Liver (tissue), 9 donors: ENCODE data around the gene CABP5. TPM values are rescaled to one million over a fixed set of nuclear protein-coding genes. Genes with fewer than 3 reads are reported as not detected.

Experiments
- DNase-seq: peaks from one replicate; pipeline ENCODE4 v3.0.0-alpha.2; 2017; ENCODE audit warnings: low spot score
- H3K27ac ChIP-seq, 2 donors: one replicate each; pipeline ENCODE4 v1.7.0; 2013; ENCODE audit warnings: inconsistent platforms in 2 of 2, low read length in 2 of 2, control low read depth in 1 of 2, low read depth in 1 of 2, mild to moderate bottlenecking in 1 of 2
- H3K27me3 ChIP-seq, 4 donors: one replicate each; pipeline versions ENCODE4 v1.6.1 to v1.7.0; 2013; ENCODE audit warnings: low read length in 3 of 4, inconsistent platforms in 1 of 4, mild to moderate bottlenecking in 1 of 4, moderate library complexity in 1 of 4; ENCODE audit not compliant: control insufficient read depth in 4 of 4, insufficient read depth in 4 of 4
- H3K36me3 ChIP-seq, 4 donors: one replicate each; pipeline versions ENCODE4 v1.6.1 to v1.7.0; 2013; ENCODE audit warnings: low read length in 3 of 4, mild to moderate bottlenecking in 3 of 4, low read depth in 1 of 4, moderate library complexity in 1 of 4; ENCODE audit not compliant: control insufficient read depth in 4 of 4, insufficient read depth in 3 of 4
- H3K4me1 ChIP-seq, 4 donors: one replicate each; pipeline versions ENCODE4 v1.6.1 to v1.7.0; 2013; ENCODE audit warnings: low read length in 3 of 4, mild to moderate bottlenecking in 3 of 4, moderate library complexity in 1 of 4; ENCODE audit not compliant: control insufficient read depth in 4 of 4, insufficient read depth in 4 of 4
- H3K4me3 ChIP-seq, 3 donors: one replicate each; pipeline versions ENCODE4 v1.6.1 to v1.7.0; 2013; ENCODE audit warnings: low read length in 3 of 3, control low read depth in 1 of 3, low read depth in 1 of 3, mild to moderate bottlenecking in 1 of 3
- H3K9ac ChIP-seq, 2 donors: one replicate each; pipeline ENCODE4 v1.7.0; 2013; ENCODE audit warnings: low read length in 2 of 2, mild to moderate bottlenecking in 2 of 2, moderate library complexity in 2 of 2, control low read depth in 1 of 2, low read depth in 1 of 2
- H3K9me3 ChIP-seq, 4 donors: one replicate each; pipeline versions ENCODE4 v1.6.1 to v1.7.0; 2013; ENCODE audit warnings: low read length in 3 of 4; ENCODE audit not compliant: control insufficient read depth in 4 of 4
- FOXA1 ChIP-seq: IDR thresholded peaks from 2 replicates; pipeline ENCODE4 v1.6.1; 2016; ENCODE audit warnings: antibody characterized with exemption
- FOXA2 ChIP-seq: IDR thresholded peaks from 2 replicates; pipeline ENCODE4 v1.6.1; 2016; ENCODE audit warnings: antibody characterized with exemption
- RAD21 ChIP-seq, 2 donors: IDR thresholded peaks; 2 replicates each; pipeline ENCODE4 v1.6.1; 2016; ENCODE audit warnings: antibody characterized with exemption in 2 of 2, mild to moderate bottlenecking in 2 of 2
- YY1 ChIP-seq: IDR thresholded peaks from 2 replicates; pipeline ENCODE4 v1.6.1; 2016; ENCODE audit warnings: antibody characterized with exemption, mild to moderate bottlenecking
- WGBS: extraction: QIAGEN DNeasy Blood & Tissue Kit; methylation state at CpG from one replicate; pipeline ENCODE4 v1.1.7; 2013; 5-methylcytosine and 5-hydroxymethylcytosine counted together
- polyA plus RNA-seq, 2 donors: library from polyadenylated mRNA; stranded (reverse) in 1 of 2; unstranded in 1 of 2; fragments of 200-250 nt in 1 of 2; fragments of >200 nt in 1 of 2; fragmentation: Nextera tagmentation in 1 of 2; extraction: Ambion mirVana in 1 of 2; gene quantifications; one replicate each; pipeline versions ENCODE4 v1.2.1 to v1.2.3, GENCODE V29; 2013 to 2015
- total RNA-seq, 2 donors: library from RNA; depleted of rRNA; stranded (reverse); fragments of >200 nt; gene quantifications; one replicate each; pipeline ENCODE4 v1.2.3, GENCODE V29; 2014
- TF ChIP-seq, protein P1 (sequence below): IDR thresholded peaks from 2 replicates; pipeline ENCODE4 v1.6.1; 2016; ENCODE audit warnings: antibody characterized with exemption
- TF ChIP-seq, protein P2 (sequence below): IDR thresholded peaks from 2 replicates; pipeline ENCODE4 v1.6.1; 2016; ENCODE audit warnings: antibody characterized with exemption
- TF ChIP-seq, protein P3 (sequence below): IDR thresholded peaks from 2 replicates; pipeline ENCODE4 v1.6.1; 2016; ENCODE audit warnings: antibody characterized with exemption, mild to moderate bottlenecking
- donor health status: healthy.
- donor health status: healthy.
- donor health status: healthy.
- donor health status: healthy.
- donor health status: healthy.

CABP5 gene
- total and polyA plus RNA-seq, 4 donors = not detected

DNA sequence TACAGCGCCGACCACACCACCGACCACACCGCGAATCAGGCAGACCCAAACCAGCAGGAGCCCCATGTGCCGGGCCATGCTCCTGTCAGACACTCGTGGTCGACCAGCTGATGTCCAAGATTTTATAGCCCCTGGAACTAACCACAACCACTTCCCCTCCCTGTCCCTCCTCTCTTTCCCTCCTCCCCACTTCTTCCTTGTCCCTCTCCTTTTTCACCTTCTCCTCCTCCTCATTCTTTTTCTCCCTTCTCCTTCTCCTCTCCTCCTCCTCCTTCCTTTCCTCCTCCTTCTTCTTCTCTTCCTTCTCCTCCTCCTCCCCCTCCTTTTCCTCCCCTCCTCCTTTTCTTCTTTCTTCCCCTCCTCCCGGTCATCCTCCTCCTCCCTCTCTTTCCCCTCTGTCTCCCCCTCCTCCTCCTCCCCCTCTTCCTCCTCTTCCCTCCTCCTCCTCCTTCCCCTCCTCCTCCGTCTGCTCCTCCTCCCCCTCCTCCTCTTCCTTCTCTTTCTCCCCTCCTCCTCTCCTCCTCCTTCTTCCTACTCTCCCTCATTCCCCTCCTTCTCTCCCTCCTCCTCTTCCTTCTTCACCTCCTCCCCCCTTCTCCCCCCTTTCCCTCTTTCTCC is 52.6 kb downstream of the CABP5 start:
- WGBS = 45% methylated on average over 10 of the region's 10 CpGs
- no peak for DNase-seq
- Histone ChIP-seq H3K4me1 (no peaks in the 10 kb centered on the region), H3K27me3 (peaks cover 0 to 5% (median 0%) of the 10 kb centered on the region in 4 donors), H3K36me3 (no peaks in the 10 kb centered on the region), H3K9me3 (no peaks in the 10 kb centered on the region), H3K4me3 (no peak overlapping the region), H3K27ac (no peak overlapping the region), H3K9ac (no peak overlapping the region)
- TF ChIP-seq, protein P1, sequence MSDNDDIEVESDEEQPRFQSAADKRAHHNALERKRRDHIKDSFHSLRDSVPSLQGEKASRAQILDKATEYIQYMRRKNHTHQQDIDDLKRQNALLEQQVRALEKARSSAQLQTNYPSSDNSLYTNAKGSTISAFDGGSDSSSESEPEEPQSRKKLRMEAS = no peak
- TF ChIP-seq FOXA2 (no peak), RAD21 (IDR thresholded peaks at IDR 0.05) (no peak), FOXA1 (no peak), YY1 (no peak)
- TF ChIP-seq, protein P2, sequence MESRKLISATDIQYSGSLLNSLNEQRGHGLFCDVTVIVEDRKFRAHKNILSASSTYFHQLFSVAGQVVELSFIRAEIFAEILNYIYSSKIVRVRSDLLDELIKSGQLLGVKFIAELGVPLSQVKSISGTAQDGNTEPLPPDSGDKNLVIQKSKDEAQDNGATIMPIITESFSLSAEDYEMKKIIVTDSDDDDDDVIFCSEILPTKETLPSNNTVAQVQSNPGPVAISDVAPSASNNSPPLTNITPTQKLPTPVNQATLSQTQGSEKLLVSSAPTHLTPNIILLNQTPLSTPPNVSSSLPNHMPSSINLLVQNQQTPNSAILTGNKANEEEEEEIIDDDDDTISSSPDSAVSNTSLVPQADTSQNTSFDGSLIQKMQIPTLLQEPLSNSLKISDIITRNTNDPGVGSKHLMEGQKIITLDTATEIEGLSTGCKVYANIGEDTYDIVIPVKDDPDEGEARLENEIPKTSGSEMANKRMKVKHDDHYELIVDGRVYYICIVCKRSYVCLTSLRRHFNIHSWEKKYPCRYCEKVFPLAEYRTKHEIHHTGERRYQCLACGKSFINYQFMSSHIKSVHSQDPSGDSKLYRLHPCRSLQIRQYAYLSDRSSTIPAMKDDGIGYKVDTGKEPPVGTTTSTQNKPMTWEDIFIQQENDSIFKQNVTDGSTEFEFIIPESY = no peak
- TF ChIP-seq, protein P3, sequence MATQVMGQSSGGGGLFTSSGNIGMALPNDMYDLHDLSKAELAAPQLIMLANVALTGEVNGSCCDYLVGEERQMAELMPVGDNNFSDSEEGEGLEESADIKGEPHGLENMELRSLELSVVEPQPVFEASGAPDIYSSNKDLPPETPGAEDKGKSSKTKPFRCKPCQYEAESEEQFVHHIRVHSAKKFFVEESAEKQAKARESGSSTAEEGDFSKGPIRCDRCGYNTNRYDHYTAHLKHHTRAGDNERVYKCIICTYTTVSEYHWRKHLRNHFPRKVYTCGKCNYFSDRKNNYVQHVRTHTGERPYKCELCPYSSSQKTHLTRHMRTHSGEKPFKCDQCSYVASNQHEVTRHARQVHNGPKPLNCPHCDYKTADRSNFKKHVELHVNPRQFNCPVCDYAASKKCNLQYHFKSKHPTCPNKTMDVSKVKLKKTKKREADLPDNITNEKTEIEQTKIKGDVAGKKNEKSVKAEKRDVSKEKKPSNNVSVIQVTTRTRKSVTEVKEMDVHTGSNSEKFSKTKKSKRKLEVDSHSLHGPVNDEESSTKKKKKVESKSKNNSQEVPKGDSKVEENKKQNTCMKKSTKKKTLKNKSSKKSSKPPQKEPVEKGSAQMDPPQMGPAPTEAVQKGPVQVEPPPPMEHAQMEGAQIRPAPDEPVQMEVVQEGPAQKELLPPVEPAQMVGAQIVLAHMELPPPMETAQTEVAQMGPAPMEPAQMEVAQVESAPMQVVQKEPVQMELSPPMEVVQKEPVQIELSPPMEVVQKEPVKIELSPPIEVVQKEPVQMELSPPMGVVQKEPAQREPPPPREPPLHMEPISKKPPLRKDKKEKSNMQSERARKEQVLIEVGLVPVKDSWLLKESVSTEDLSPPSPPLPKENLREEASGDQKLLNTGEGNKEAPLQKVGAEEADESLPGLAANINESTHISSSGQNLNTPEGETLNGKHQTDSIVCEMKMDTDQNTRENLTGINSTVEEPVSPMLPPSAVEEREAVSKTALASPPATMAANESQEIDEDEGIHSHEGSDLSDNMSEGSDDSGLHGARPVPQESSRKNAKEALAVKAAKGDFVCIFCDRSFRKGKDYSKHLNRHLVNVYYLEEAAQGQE = no peak

Other genes starting within 250 kb of the CABP5 start
- not detected for gene TPRX1, start 239.5 kb downstream of the CABP5 start, total RNA-seq
- not detected for gene TPRX1, start 239.5 kb downstream of the CABP5 start, polyA plus RNA-seq
- not detected for gene CRX, start 222.1 kb downstream of the CABP5 start, total RNA-seq
- gene CRX, start 222.1 kb downstream of the CABP5 start, polyA plus RNA-seq = under 1 TPM in 1 of 2 donors, not detected in 1; 0.04 TPM
- gene TPRX2, start 184.8 kb downstream of the CABP5 start, total RNA-seq = not detected
- not detected for gene TPRX2, start 184.8 kb downstream of the CABP5 start, polyA plus RNA-seq
- gene SULT2A1, start 157.8 kb downstream of the CABP5 start, total RNA-seq = 100 to 1,000 TPM in 1 of 2 donors, 10 to 100 TPM in 1; 22.9 to 655 TPM
- gene SULT2A1, start 157.8 kb downstream of the CABP5 start, polyA plus RNA-seq = 100 to 1,000 TPM; 726 to 892 TPM
- gene BSPH1, start 51.9 kb downstream of the CABP5 start, total RNA-seq = not detected
- not detected for gene BSPH1, start 51.9 kb downstream of the CABP5 start, polyA plus RNA-seq
- gene ELSPBP1, start 49.4 kb downstream of the CABP5 start, total RNA-seq = not detected
- not detected for gene ELSPBP1, start 49.4 kb downstream of the CABP5 start, polyA plus RNA-seq
- 1 to 10 TPM; 1.1 to 3.9 TPM for gene PLA2G4C, start 66.7 kb upstream of the CABP5 start, total RNA-seq
- 1 to 10 TPM; 2.3 to 5.9 TPM for gene PLA2G4C, start 66.7 kb upstream of the CABP5 start, polyA plus RNA-seq
- 10 to 100 TPM in 1 of 2 donors, 1 to 10 TPM in 1; 6.3 to 61.5 TPM for gene LIG1, start 126.3 kb upstream of the CABP5 start, total RNA-seq
- 1 to 10 TPM; 6.7 to 7.5 TPM for gene LIG1, start 126.3 kb upstream of the CABP5 start, polyA plus RNA-seq
- gene ZSWIM9, start 126.6 kb upstream of the CABP5 start, total RNA-seq = 1 to 10 TPM; 1.6 to 2.5 TPM
- 1 to 10 TPM in 1 of 2 donors, under 1 TPM in 1; 0.25 to 1.6 TPM for gene ZSWIM9, start 126.6 kb upstream of the CABP5 start, polyA plus RNA-seq
- gene CARD8, start 211.8 kb upstream of the CABP5 start, total RNA-seq = 10 to 100 TPM; 30.9 to 36.3 TPM
- gene CARD8, start 211.8 kb upstream of the CABP5 start, polyA plus RNA-seq = 10 to 100 TPM in 1 of 2 donors, 1 to 10 TPM in 1; 9.4 to 13.8 TPM
- 1 to 10 TPM in 1 of 2 donors, under 1 TPM in 1; 0.08 to 1.1 TPM for gene ZNF114, start 226.0 kb upstream of the CABP5 start, total RNA-seq
- gene ZNF114, start 226.0 kb upstream of the CABP5 start, polyA plus RNA-seq = under 1 TPM; 0.07 TPM